ENCODE data around the gene MARCHF5. TPM values are rescaled to one million over a fixed set of nuclear protein-coding genes. Genes with fewer than 3 reads are reported as not detected.

MARCHF5 gene
- total and polyA plus RNA-seq, 11 donors: 11.8 to 55.7 (median 29.4) TPM

GRCh38 chr10:92290076-92290836 is 711 bp upstream of the MARCHF5 start:
- TF ChIP-seq CTCF (IDR thresholded peaks at IDR 0.05) (no peak), POLR2A (IDR thresholded peaks at IDR 0.05) (no peak)
- peak; percentile 9 to 41 (median 30) for ATAC-seq
- Histone ChIP-seq H3K4me3 (peak overlapping the region; percentile 68 to 99 (median 93)), H3K4me1 (peaks cover 0 to 28% (median 12%) of the 10 kb centered on the region in 12 donors), H3K27ac (peak overlapping the region; percentile 83 to 99 (median 96)), H3K27me3 (no peaks in the 10 kb centered on the region), H3K36me3 (peaks cover 0 to 18% (median 10%) of the 10 kb centered on the region in 9 donors), H3K9me3 (no peaks in the 10 kb centered on the region)
- intact Hi-C loops (cut with DNase I): loop anchor here (2.0 to 10.0 kb wide), 10 partner anchors 48 to 203 kb away; no protein-coding TSS in a partner anchor
- DNase-seq: peak in 3 of 5 donors; percentile 37 to 44 (median 40)
- WGBS, 4 donors: 0 to 1% (median 1%) methylated on average over 28 to 33 of the region's 33 CpGs

GRCh38 chr10:92291616-92291865 is 574 bp downstream of the MARCHF5 start:
- H3K36me3 ChIP-seq: peaks cover 0 to 22% (median 10%) of the 10 kb centered on the region in 9 donors
- no peak for TF ChIP-seq CTCF (IDR thresholded peaks at IDR 0.05)
- TF ChIP-seq POLR2A (IDR thresholded peaks at IDR 0.05): no peak
- H3K4me3 ChIP-seq: peak overlapping the region; percentile 68 to 99 (median 93)
- no peaks in the 10 kb centered on the region for H3K27me3 ChIP-seq
- ATAC-seq (peak in 1 of 4 donors; percentile 1), DNase-seq (peak in 1 of 5 donors; percentile 11)
- peak overlapping the region; percentile 83 to 99 (median 96) for H3K27ac ChIP-seq
- intact Hi-C loops (cut with DNase I): loop anchor here (1.0 to 10.0 kb wide), 11 partner anchors 49 to 205 kb away; no protein-coding TSS in a partner anchor
- WGBS, 4 donors: 0% methylated on average over 5 to 10 of the region's 10 CpGs
- H3K4me1 ChIP-seq: peaks cover 0 to 31% (median 14%) of the 10 kb centered on the region in 12 donors
- no peaks in the 10 kb centered on the region for H3K9me3 ChIP-seq

- peak; percentile 30 to 70 (median 52) for TF ChIP-seq CTCF (IDR thresholded peaks at IDR 0.05)
- no peak for TF ChIP-seq POLR2A (IDR thresholded peaks at IDR 0.05)
- H3K4me1 ChIP-seq: peaks cover 0 to 31% (median 14%) of the 10 kb centered on the region in 12 donors
- H3K27ac ChIP-seq: peak overlapping the region; percentile 83 to 99 (median 96)
- DNase-seq: peak in 4 of 5 donors; percentile 54 to 72 (median 64)
- peak in 2 of 4 donors; percentile 7 to 16 for ATAC-seq
- intact Hi-C loops (cut with DNase I): loop anchor here (1.0 to 10.0 kb wide), 11 partner anchors 50 to 205 kb away; no protein-coding TSS in a partner anchor
- H3K4me3 ChIP-seq: peak overlapping the region; percentile 68 to 99 (median 93)
- 0 to 2% (median 1%) methylated on average over 17 of the region's 17 CpGs for WGBS, 4 donors
- H3K9me3 ChIP-seq: no peaks in the 10 kb centered on the region
- H3K36me3 ChIP-seq: peaks cover 0 to 23% (median 10%) of the 10 kb centered on the region in 9 donors
- H3K27me3 ChIP-seq: no peaks in the 10 kb centered on the region
Measured at GRCh38 chr10:92291921-92292845, 1.2 kb downstream of the MARCHF5 start.

Measured in heart left ventricle (tissue), 16 donors.